HCT116 (cell line): Measurements from ENCODE around the gene NINJ2. TPM values are rescaled to one million over a fixed set of nuclear protein-coding genes. Genes with fewer than 3 reads are reported as not detected.

Experiments used
- ATAC-seq: fragments of 200-7000 bp; cut with Tn5 transposase; 2 replicates; pipeline ENCODE4 v1.9.1; 2020; ENCODE audit warnings: mild to moderate bottlenecking, moderate library complexity
- BruUV-seq: library from RNA; stranded (reverse); fragments of 400-500 nt; replicated peaks from 2 replicates; lab custom pipeline; 2021; lab: Mats Ljungman, UMichigan
- CTCF ChIA-PET: fragments of 300-600 bp; sonication (Branson Sonifier 250); formaldehyde crosslinking; loops from one replicate; lab custom pipeline; 2021; ENCODE audit warnings: antibody characterized with exemption; lab: Charles Lee
- POLR2A ChIA-PET: fragments of 300-600, 350-600 bp; sonication (Branson Sonifier 250); formaldehyde crosslinking; loops from one replicate; lab custom pipeline; 2021; ENCODE audit warnings: antibody characterized with exemption; lab: Charles Lee
- RAD21 ChIA-PET, 2 experiments: fragments of 300-600 bp; sonication (Branson Sonifier 250); formaldehyde crosslinking; loops; one replicate each; lab custom pipeline; 2023; ENCODE audit warnings: low total read pairs in 2 of 2; ENCODE audit not compliant: uncharacterized antibody in 2 of 2, unreplicated experiment in 2 of 2, low non-redundant PET in 1 of 2; lab: Charles Lee
- DNase-seq: peaks from one replicate; pipeline ENCODE4 v3.0.0-alpha.2; 2010; ENCODE audit warnings: low read depth, low spot score
- H2AFZ ChIP-seq: fragments of 200-600 bp; shearing (Covaris generic), sonication (generic); 2 replicates; pipeline ENCODE4 v1.6.1; 2017; ENCODE audit warnings: low read depth, mixed run types, mixed read lengths, antibody characterized with exemption, low read length; ENCODE audit not compliant: poor library complexity, severe bottlenecking
- H3K27ac ChIP-seq: 2 replicates; pipeline ENCODE4 v1.5.1; 2012; ENCODE audit warnings: low read depth, low read length
- H3K27me3 ChIP-seq: fragments of 200-600 bp; sonication (generic); 2 replicates; pipeline ENCODE4 v1.6.1; 2016; ENCODE audit warnings: mixed run types, low read length, mixed read lengths; ENCODE audit not compliant: insufficient read depth
- H3K36me3 ChIP-seq, 2 experiments: fragments of 200-500 bp in 1 of 2; fragments of 200-600 bp in 1 of 2; sonication (Bioruptor generic) in 1 of 2; sonication (generic) in 1 of 2; 2 replicates each; pipeline versions ENCODE4 v1.5.1 to v1.6.1; 2014 to 2016; ENCODE audit warnings: low read length in 2 of 2, inconsistent platforms in 1 of 2, mixed read lengths in 1 of 2, mixed run types in 1 of 2; ENCODE audit not compliant: insufficient read depth in 2 of 2, control insufficient read depth in 1 of 2
- H3K4me1 ChIP-seq, 2 experiments: fragments of 200-600 bp in 1 of 2; sonication (generic) in 1 of 2; 2 replicates each; pipeline versions ENCODE4 v1.5.1 to v1.6.1; 2012 to 2017; ENCODE audit warnings: low read length in 2 of 2, inconsistent platforms in 1 of 2, mild to moderate bottlenecking in 1 of 2, mixed read lengths in 1 of 2, mixed run types in 1 of 2, moderate library complexity in 1 of 2; ENCODE audit not compliant: insufficient read depth in 2 of 2, control insufficient read depth in 1 of 2
- H3K4me2 ChIP-seq: fragments of 200-600 bp; sonication (generic); 2 replicates; pipeline ENCODE4 v1.6.1; 2017; ENCODE audit warnings: mixed run types, low read length, mixed read lengths
- H3K4me3 ChIP-seq, 2 experiments: fragments of 200-600 bp in 1 of 2; sonication (generic) in 1 of 2; replicated peaks in 1 of 2; 2 replicates each; pipeline ENCODE4 v1.5.1; 2011 to 2016; ENCODE audit warnings: low read length in 2 of 2, control low read depth in 1 of 2, low read depth in 1 of 2, mild to moderate bottlenecking in 1 of 2, mixed read lengths in 1 of 2, mixed run types in 1 of 2
- H3K79me2 ChIP-seq: fragments of 200-600 bp; sonication (generic); 2 replicates; pipeline ENCODE4 v1.6.1; 2017; ENCODE audit warnings: mild to moderate bottlenecking, mixed run types, low read length, moderate library complexity, mixed read lengths; ENCODE audit not compliant: insufficient read depth
- H3K9ac ChIP-seq: fragments of 200-600 bp; sonication (generic); 2 replicates; pipeline ENCODE4 v1.6.1; 2016; ENCODE audit warnings: low read length, mixed read lengths
- H3K9me2 ChIP-seq: fragments of 200-600 bp; sonication (generic), shearing (Covaris generic); 2 replicates; pipeline ENCODE4 v1.6.1; 2017; ENCODE audit warnings: mixed run types, mild to moderate bottlenecking, moderate library complexity; ENCODE audit not compliant: insufficient read depth
- H3K9me3 ChIP-seq, 2 experiments: fragments of 200-500 bp in 1 of 2; fragments of 200-600 bp in 1 of 2; sonication (Bioruptor generic) in 1 of 2; sonication (generic) in 1 of 2; 2 replicates each; pipeline ENCODE4 v1.6.1; 2014 to 2017; ENCODE audit warnings: low read length in 2 of 2, mixed read lengths in 2 of 2, inconsistent platforms in 1 of 2, low read depth in 1 of 2, mild to moderate bottlenecking in 1 of 2, mixed run types in 1 of 2, moderate library complexity in 1 of 2; ENCODE audit not compliant: control insufficient read depth in 1 of 2, insufficient read depth in 1 of 2
- H4K20me1 ChIP-seq: fragments of 200-600 bp; sonication (generic), shearing (Covaris generic); 2 replicates; pipeline ENCODE4 v1.6.1; 2017; ENCODE audit warnings: mixed run types, mild to moderate bottlenecking, moderate library complexity; ENCODE audit not compliant: insufficient read depth
- ATF3 ChIP-seq: IDR thresholded peaks from 2 replicates; pipeline ENCODE4 v1.6.1; 2012
- CBX3 ChIP-seq: IDR thresholded peaks from 2 replicates; pipeline ENCODE4 v1.6.1; 2012; ENCODE audit warnings: low read depth
- CTCF ChIP-seq, 3 experiments: fragments of 200-600 bp in 1 of 3; sonication (generic) in 1 of 3; IDR thresholded peaks in 2 of 3; conservative IDR thresholded peaks in 1 of 3; 2 replicates each; pipeline ENCODE4 v1.5.1; 2012 to 2017; ENCODE audit warnings: low read depth in 2 of 3, low read length in 2 of 3, antibody characterized with exemption in 1 of 3, borderline replicate concordance in 1 of 3, control low read depth in 1 of 3, mild to moderate bottlenecking in 1 of 3, mixed read lengths in 1 of 3, mixed run types in 1 of 3, moderate library complexity in 1 of 3; ENCODE audit not compliant: insufficient read depth in 1 of 3
- EZH2phosphoT487 ChIP-seq: fragments of 200-600 bp; IDR thresholded peaks from 2 replicates; pipeline ENCODE4 v1.6.1; 2018; ENCODE audit warnings: antibody characterized with exemption, borderline replicate concordance
- SP1 ChIP-seq: IDR thresholded peaks from 2 replicates; pipeline ENCODE4 v1.6.1; 2012; ENCODE audit warnings: low read depth
- TCF7L2 ChIP-seq: IDR thresholded peaks from 2 replicates; pipeline ENCODE4 v1.7.0; 2011; ENCODE audit warnings: borderline replicate concordance, inconsistent platforms; ENCODE audit not compliant: insufficient read depth, insufficient read length; ENCODE audit errors: extremely low read depth
- ZNF274 ChIP-seq: fragments of 200-500 bp; sonication (Bioruptor generic); IDR thresholded peaks from 2 replicates; pipeline ENCODE4 v1.6.1; 2014; ENCODE audit warnings: mild to moderate bottlenecking, low read depth, low read length, inconsistent platforms
- intact Hi-C: fragments of 100-400 bp; cut with micrococcal nuclease; formaldehyde crosslinking; loops from 2 replicates; pipeline ENCODE4 v1.10.0; 2022
- total RNA-seq: library from RNA; stranded (reverse); gene quantifications from one replicate; pipeline ENCODE4 v1.2.1, GENCODE V29; 2021; ENCODE audit not compliant: unreplicated experiment

The NINJ2 gene
- total RNA-seq, 1 experiment from 2014 or later = not detected

GRCh38 chr12:592024-592505 lies 71.2 kb downstream of the NINJ2 start:
- ATAC-seq = no peak
- no peak overlapping the region for H3K27ac ChIP-seq

More at GRCh38 chr12:592024-592505, 71.2 kb downstream of the NINJ2 start:
- DNase-seq = no peak
- Histone ChIP-seq H4K20me1 (no peaks in the 10 kb centered on the region), H3K9me2 (no peaks in the 10 kb centered on the region), H3K36me3 (no peaks in the 10 kb centered on the region), H3K27me3 (no peaks in the 10 kb centered on the region), H3K4me3 (no peak overlapping the region), H3K9me3 (no peaks in the 10 kb centered on the region), H3K4me1 (no peaks in the 10 kb centered on the region), H3K4me2 (no peak overlapping the region), H3K79me2 (no peaks in the 10 kb centered on the region), H3K9ac (no peak overlapping the region), H2AFZ (no peak overlapping the region)
- ChIA-PET POLR2A (no interaction called here), CTCF (interaction anchor here (1.2 kb wide), 1 partner anchor 17 kb away, joined by 3 read pairs; no protein-coding TSS in a partner anchor), RAD21 (no interaction called here)
- intact Hi-C loops = no loop called here
- no TSS peak for BruUV-seq
- TF ChIP-seq CBX3 = no peak
- TF ChIP-seq CTCF (IDR thresholded peaks at IDR 0.05 in 2 of 3, conservative IDR thresholded peaks at IDR 0.05 in 1 of 3; ENCODE audit: borderline replicate concordance in 1 of 3, insufficient read depth in 1 of 3, low read depth in 2 of 3, low read length in 2 of 3) = no peak
- TF ChIP-seq EZH2phosphoT487 = no peak
- TF ChIP-seq SP1 = no peak
- no peak for TF ChIP-seq TCF7L2
- no peak for TF ChIP-seq ZNF274
- TF ChIP-seq ATF3 = no peak
